AG04449 (cell line): ENCODE data around the gene IZUMO2.

ENCODE experiments used
- CTCF ChIA-PET: fragments of 350-600 bp; formaldehyde crosslinking; extraction: SDS; loops from one replicate; lab custom pipeline; 2021; ENCODE audit warnings: antibody characterized with exemption; lab: Yijun Ruan, JAX
- POLR2A ChIA-PET: fragments of 400-600, 350-600 bp; formaldehyde crosslinking; extraction: SDS; loops from one replicate; lab custom pipeline; 2020; ENCODE audit warnings: antibody characterized with exemption, inconsistent platforms; lab: Yijun Ruan, JAX
- DNase-seq: peaks from one replicate; pipeline ENCODE4 v3.0.0-alpha.2; 2010; ENCODE audit warnings: low read depth, low spot score
- H3K4me3 ChIP-seq: 2 replicates; pipeline ENCODE4 v1.5.1; 2011; ENCODE audit warnings: low read depth, mild to moderate bottlenecking, control low read depth, low read length
- TF ChIP-seq, protein P1 (sequence below): IDR thresholded peaks from one replicate; pipeline ENCODE4 v1.5.1; 2011; ENCODE audit warnings: mild to moderate bottlenecking, moderate library complexity, low read length, control low read depth, inconsistent platforms; ENCODE audit not compliant: insufficient read depth; ENCODE audit errors: missing control alignments

The IZUMO2 gene

DNA sequence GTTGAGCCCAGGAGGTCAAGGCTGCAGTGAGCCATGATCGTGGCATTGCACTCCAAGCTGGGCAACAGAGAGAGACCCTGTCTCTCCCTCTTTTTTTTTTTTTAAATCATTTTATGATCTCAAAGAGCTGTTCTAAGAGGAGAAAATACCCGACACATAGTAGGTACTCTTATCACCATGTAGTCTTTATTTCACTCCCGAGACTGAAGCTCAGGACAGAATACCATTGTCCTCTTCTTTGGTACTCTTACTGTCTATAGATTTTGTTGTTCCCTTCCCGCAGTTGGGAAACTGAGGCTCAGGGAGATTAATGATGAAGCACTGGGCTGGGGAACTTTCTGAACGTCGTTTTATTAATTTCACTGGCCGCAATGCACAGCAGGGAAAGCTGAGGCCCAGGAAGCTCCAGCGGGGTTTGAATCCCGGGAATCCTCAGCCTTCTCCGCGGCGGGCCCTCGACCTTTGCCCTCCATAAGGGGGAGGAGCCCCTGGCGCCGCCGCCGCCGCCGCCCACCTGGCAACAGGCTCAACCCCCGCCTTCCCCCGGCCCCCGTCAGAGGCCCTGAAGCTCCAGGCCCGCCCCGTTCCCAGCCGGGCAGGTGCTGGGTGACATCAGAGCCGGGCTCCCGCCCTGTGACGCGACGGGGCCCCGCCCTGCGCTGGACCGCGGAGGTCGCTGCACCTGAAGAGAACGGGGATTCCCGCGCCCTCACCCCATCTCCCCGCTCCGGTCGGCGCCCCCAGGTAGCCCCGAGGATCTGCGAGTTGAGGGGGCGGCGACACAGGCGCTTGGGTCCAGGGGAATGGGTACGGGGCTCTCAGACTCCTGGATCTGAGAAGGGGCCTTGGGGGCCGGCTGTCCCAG is 42.0 kb upstream of the IZUMO2 start:
- TF ChIP-seq, protein P1, sequence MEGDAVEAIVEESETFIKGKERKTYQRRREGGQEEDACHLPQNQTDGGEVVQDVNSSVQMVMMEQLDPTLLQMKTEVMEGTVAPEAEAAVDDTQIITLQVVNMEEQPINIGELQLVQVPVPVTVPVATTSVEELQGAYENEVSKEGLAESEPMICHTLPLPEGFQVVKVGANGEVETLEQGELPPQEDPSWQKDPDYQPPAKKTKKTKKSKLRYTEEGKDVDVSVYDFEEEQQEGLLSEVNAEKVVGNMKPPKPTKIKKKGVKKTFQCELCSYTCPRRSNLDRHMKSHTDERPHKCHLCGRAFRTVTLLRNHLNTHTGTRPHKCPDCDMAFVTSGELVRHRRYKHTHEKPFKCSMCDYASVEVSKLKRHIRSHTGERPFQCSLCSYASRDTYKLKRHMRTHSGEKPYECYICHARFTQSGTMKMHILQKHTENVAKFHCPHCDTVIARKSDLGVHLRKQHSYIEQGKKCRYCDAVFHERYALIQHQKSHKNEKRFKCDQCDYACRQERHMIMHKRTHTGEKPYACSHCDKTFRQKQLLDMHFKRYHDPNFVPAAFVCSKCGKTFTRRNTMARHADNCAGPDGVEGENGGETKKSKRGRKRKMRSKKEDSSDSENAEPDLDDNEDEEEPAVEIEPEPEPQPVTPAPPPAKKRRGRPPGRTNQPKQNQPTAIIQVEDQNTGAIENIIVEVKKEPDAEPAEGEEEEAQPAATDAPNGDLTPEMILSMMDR = no peak
- H3K4me3 ChIP-seq = no peak overlapping the region
- no peak for DNase-seq
- ChIA-PET CTCF (interaction anchor here (1.2 kb wide), 1 partner anchor 10 kb away, joined by 3 read pairs; no protein-coding TSS in a partner anchor), POLR2A (no interaction called here)

DNA sequence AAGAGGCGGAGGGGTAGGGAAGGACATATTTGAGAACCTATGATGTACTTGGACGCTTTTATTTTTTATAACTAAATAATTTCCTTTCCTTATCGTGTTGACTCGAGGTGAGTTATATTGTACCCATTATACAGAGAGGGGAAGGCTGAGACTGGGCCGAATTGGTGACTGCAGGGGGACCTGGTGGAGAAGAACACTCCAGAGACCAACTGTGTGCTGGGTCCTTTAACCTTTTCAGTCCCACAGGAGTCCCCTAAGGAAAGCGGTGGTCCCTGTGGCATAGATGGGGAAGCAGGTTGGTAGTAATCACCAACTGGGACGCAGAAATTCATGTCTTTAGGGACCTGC is 41.0 kb upstream of the IZUMO2 start:
- CTCF ChIA-PET = interaction anchor here (1.2 kb wide), 1 partner anchor 11 kb away, joined by 3 read pairs; no protein-coding TSS in a partner anchor
- no peak overlapping the region for H3K4me3 ChIP-seq
- POLR2A ChIA-PET = no interaction called here
- no peak for DNase-seq
- TF ChIP-seq, protein P1 = no peak

DNA sequence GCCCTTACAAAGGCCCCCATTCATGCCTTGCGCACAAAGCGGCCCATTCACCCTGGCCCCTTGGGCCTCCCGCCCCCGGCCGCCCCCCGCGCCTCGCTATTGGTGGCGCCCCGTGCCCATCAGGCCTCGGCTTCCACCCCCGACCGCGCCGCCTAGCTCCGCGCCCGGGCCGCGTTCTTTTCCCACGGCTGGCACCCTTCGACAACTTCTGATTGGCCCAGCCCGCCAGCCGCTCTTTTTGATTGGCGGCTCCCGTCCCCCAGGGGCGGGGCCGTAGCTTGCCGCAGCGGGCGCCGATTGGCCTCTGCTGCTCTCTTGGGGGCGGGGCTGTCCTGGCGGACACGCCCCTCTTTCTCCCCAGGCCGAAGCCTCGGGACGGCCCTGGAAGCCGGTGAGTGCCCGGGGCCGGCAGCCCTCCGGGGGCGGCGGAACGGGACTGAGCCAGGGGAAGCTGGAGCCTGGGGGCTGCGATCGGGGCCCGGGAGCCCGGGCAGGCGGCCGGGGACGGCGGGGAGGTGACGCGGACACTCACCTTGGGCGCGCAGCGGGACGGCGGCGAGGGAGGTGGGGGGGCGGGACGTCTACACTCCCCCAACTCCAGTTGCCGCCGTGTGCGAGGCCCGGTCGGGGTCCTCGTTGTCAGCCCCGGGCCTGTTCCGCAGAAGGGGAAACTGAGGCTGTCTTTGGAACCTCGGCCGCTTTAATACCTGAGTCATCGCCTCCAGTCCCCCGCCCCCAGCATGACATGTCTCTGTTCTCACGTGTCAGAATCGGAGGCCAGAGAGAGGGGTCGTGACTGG is 40.4 kb upstream of the IZUMO2 start, which contains the start of gene MYH14:
Gene MYH14, plus strand, starts transcription at position 342 of the 800 bp plus-strand sequence. CDS start 6,744 bp downstream, outside the sequence.
- no peak for DNase-seq
- ChIA-PET POLR2A (no interaction called here), CTCF (no interaction called here)
- TF ChIP-seq, protein P1 = no peak
- no peak within 1 kb of the TSS; the same call in none of the 2 replicates for H3K4me3 ChIP-seq

DNA sequence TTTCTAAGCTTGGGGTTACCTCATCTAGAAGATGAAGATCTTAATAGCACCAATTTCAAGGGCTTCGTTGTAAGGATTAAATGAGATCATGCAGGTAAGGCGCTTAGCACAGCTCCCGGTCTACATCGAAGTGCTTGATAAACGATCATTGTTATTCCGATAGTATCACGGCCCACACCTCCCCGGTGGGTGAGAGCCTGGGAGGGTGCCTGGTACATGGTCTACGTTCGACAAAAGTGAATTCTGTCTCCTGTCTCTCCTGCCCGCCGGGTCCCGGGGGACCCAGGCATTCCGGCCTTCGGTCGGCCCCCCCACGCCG is 39.8 kb upstream of the IZUMO2 start:
- H3K4me3 ChIP-seq = no peak overlapping the region
- TF ChIP-seq, protein P1 = no peak
- ChIA-PET POLR2A (no interaction called here), CTCF (no interaction called here)
- no peak for DNase-seq

DNA sequence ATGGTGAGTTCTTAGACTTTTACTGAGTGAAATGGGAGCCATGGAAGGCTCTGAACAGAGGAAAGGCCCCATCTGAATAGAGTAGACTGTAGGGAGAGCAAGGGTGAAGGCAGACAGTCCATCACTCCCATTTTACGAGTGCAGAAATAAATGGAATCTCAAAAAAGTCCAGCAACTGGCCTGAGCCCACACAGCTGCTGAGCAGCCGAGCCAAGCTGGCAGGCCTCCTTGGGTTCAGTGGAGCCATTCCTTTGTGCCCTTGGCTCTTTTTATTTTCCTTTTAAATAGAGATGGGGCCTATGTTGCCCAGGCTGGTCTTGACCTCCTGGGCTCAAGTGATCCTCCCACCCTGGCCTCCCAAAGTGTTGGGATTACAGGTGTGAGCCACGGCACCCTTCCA is 39.3 kb upstream of the IZUMO2 start:
- TF ChIP-seq, protein P1 = no peak
- CTCF ChIA-PET = no interaction called here
- H3K4me3 ChIP-seq = no peak overlapping the region
- DNase-seq = no peak
- POLR2A ChIA-PET = no interaction called here

DNA sequence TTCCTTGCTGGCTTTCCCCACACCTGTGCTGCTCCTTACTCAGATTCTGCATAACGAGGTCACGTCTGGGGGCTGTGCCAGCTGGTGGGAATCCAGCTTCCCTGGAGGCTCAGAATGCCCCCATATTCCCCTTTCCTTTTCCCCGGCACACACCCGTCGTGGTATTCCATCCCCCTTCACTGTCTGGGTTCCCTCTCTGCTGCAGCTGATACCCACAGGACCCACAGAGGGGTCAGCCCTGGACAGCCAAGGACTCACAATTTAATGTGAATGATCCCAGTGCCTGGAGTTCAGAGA is 36.1 kb upstream of the IZUMO2 start:
- CTCF ChIA-PET = no interaction called here
- POLR2A ChIA-PET = no interaction called here
- no peak for DNase-seq
- TF ChIP-seq, protein P1 = no peak
- no peak overlapping the region for H3K4me3 ChIP-seq
